HCT116 (cell line): Measurements from ENCODE around the gene EPHA8. TPM values are rescaled to one million over a fixed set of nuclear protein-coding genes. Genes with fewer than 3 reads are reported as not detected.

Experiments
- ATAC-seq: fragments of 200-7000 bp; cut with Tn5 transposase; 2 replicates; pipeline ENCODE4 v1.9.1; 2020; ENCODE audit warnings: mild to moderate bottlenecking, moderate library complexity
- BruUV-seq: library from RNA; stranded (reverse); fragments of 400-500 nt; replicated peaks from 2 replicates; lab custom pipeline; 2021; lab: Mats Ljungman, UMichigan
- CTCF ChIA-PET: fragments of 300-600 bp; sonication (Branson Sonifier 250); formaldehyde crosslinking; loops from one replicate; lab custom pipeline; 2021; ENCODE audit warnings: antibody characterized with exemption; lab: Charles Lee
- POLR2A ChIA-PET: fragments of 300-600, 350-600 bp; sonication (Branson Sonifier 250); formaldehyde crosslinking; loops from one replicate; lab custom pipeline; 2021; ENCODE audit warnings: antibody characterized with exemption; lab: Charles Lee
- RAD21 ChIA-PET, 2 experiments: fragments of 300-600 bp; sonication (Branson Sonifier 250); formaldehyde crosslinking; loops; one replicate each; lab custom pipeline; 2023; ENCODE audit warnings: low total read pairs in 2 of 2; ENCODE audit not compliant: uncharacterized antibody in 2 of 2, unreplicated experiment in 2 of 2, low non-redundant PET in 1 of 2; lab: Charles Lee
- DNase-seq: peaks from one replicate; pipeline ENCODE4 v3.0.0-alpha.2; 2010; ENCODE audit warnings: low read depth, low spot score
- H2AFZ ChIP-seq: fragments of 200-600 bp; shearing (Covaris generic), sonication (generic); 2 replicates; pipeline ENCODE4 v1.6.1; 2017; ENCODE audit warnings: low read depth, mixed run types, mixed read lengths, antibody characterized with exemption, low read length; ENCODE audit not compliant: poor library complexity, severe bottlenecking
- H3K27ac ChIP-seq: 2 replicates; pipeline ENCODE4 v1.5.1; 2012; ENCODE audit warnings: low read depth, low read length
- H3K27me3 ChIP-seq: fragments of 200-600 bp; sonication (generic); 2 replicates; pipeline ENCODE4 v1.6.1; 2016; ENCODE audit warnings: mixed run types, low read length, mixed read lengths; ENCODE audit not compliant: insufficient read depth
- H3K36me3 ChIP-seq, 2 experiments: fragments of 200-500 bp in 1 of 2; fragments of 200-600 bp in 1 of 2; sonication (Bioruptor generic) in 1 of 2; sonication (generic) in 1 of 2; 2 replicates each; pipeline versions ENCODE4 v1.5.1 to v1.6.1; 2014 to 2016; ENCODE audit warnings: low read length in 2 of 2, inconsistent platforms in 1 of 2, mixed read lengths in 1 of 2, mixed run types in 1 of 2; ENCODE audit not compliant: insufficient read depth in 2 of 2, control insufficient read depth in 1 of 2
- H3K4me1 ChIP-seq, 2 experiments: fragments of 200-600 bp in 1 of 2; sonication (generic) in 1 of 2; 2 replicates each; pipeline versions ENCODE4 v1.5.1 to v1.6.1; 2012 to 2017; ENCODE audit warnings: low read length in 2 of 2, inconsistent platforms in 1 of 2, mild to moderate bottlenecking in 1 of 2, mixed read lengths in 1 of 2, mixed run types in 1 of 2, moderate library complexity in 1 of 2; ENCODE audit not compliant: insufficient read depth in 2 of 2, control insufficient read depth in 1 of 2
- H3K4me2 ChIP-seq: fragments of 200-600 bp; sonication (generic); 2 replicates; pipeline ENCODE4 v1.6.1; 2017; ENCODE audit warnings: mixed run types, low read length, mixed read lengths
- H3K4me3 ChIP-seq, 2 experiments: fragments of 200-600 bp in 1 of 2; sonication (generic) in 1 of 2; replicated peaks in 1 of 2; 2 replicates each; pipeline ENCODE4 v1.5.1; 2011 to 2016; ENCODE audit warnings: low read length in 2 of 2, control low read depth in 1 of 2, low read depth in 1 of 2, mild to moderate bottlenecking in 1 of 2, mixed read lengths in 1 of 2, mixed run types in 1 of 2
- H3K79me2 ChIP-seq: fragments of 200-600 bp; sonication (generic); 2 replicates; pipeline ENCODE4 v1.6.1; 2017; ENCODE audit warnings: mild to moderate bottlenecking, mixed run types, low read length, moderate library complexity, mixed read lengths; ENCODE audit not compliant: insufficient read depth
- H3K9ac ChIP-seq: fragments of 200-600 bp; sonication (generic); 2 replicates; pipeline ENCODE4 v1.6.1; 2016; ENCODE audit warnings: low read length, mixed read lengths
- H3K9me2 ChIP-seq: fragments of 200-600 bp; sonication (generic), shearing (Covaris generic); 2 replicates; pipeline ENCODE4 v1.6.1; 2017; ENCODE audit warnings: mixed run types, mild to moderate bottlenecking, moderate library complexity; ENCODE audit not compliant: insufficient read depth
- H3K9me3 ChIP-seq, 2 experiments: fragments of 200-500 bp in 1 of 2; fragments of 200-600 bp in 1 of 2; sonication (Bioruptor generic) in 1 of 2; sonication (generic) in 1 of 2; 2 replicates each; pipeline ENCODE4 v1.6.1; 2014 to 2017; ENCODE audit warnings: low read length in 2 of 2, mixed read lengths in 2 of 2, inconsistent platforms in 1 of 2, low read depth in 1 of 2, mild to moderate bottlenecking in 1 of 2, mixed run types in 1 of 2, moderate library complexity in 1 of 2; ENCODE audit not compliant: control insufficient read depth in 1 of 2, insufficient read depth in 1 of 2
- H4K20me1 ChIP-seq: fragments of 200-600 bp; sonication (generic), shearing (Covaris generic); 2 replicates; pipeline ENCODE4 v1.6.1; 2017; ENCODE audit warnings: mixed run types, mild to moderate bottlenecking, moderate library complexity; ENCODE audit not compliant: insufficient read depth
- CBX3 ChIP-seq: IDR thresholded peaks from 2 replicates; pipeline ENCODE4 v1.6.1; 2012; ENCODE audit warnings: low read depth
- CTCF ChIP-seq, 3 experiments: fragments of 200-600 bp in 1 of 3; sonication (generic) in 1 of 3; IDR thresholded peaks in 2 of 3; conservative IDR thresholded peaks in 1 of 3; 2 replicates each; pipeline ENCODE4 v1.5.1; 2012 to 2017; ENCODE audit warnings: low read depth in 2 of 3, low read length in 2 of 3, antibody characterized with exemption in 1 of 3, borderline replicate concordance in 1 of 3, control low read depth in 1 of 3, mild to moderate bottlenecking in 1 of 3, mixed read lengths in 1 of 3, mixed run types in 1 of 3, moderate library complexity in 1 of 3; ENCODE audit not compliant: insufficient read depth in 1 of 3
- EGR1 ChIP-seq: IDR thresholded peaks from 2 replicates; pipeline ENCODE4 v1.6.1; 2012; ENCODE audit warnings: low read depth
- EZH2 ChIP-seq: fragments of 200-600 bp; sonication (generic); IDR thresholded peaks from 2 replicates; pipeline ENCODE4 v1.6.1; 2017; ENCODE audit warnings: antibody characterized with exemption, mixed run types
- FOSL1 ChIP-seq: IDR thresholded peaks from 2 replicates; pipeline ENCODE4 v1.6.1; 2012; ENCODE audit warnings: low read depth
- MAX ChIP-seq: IDR thresholded peaks from 2 replicates; pipeline ENCODE4 v1.6.1; 2012
- RAD21 ChIP-seq: IDR thresholded peaks from 2 replicates; pipeline ENCODE4 v1.6.1; 2012; ENCODE audit warnings: low read depth, mild to moderate bottlenecking
- SRF ChIP-seq: IDR thresholded peaks from 2 replicates; pipeline ENCODE4 v1.6.1; 2012; ENCODE audit warnings: low read depth
- ZFX ChIP-seq: fragments of 450-650 bp; IDR thresholded peaks from 2 replicates; pipeline ENCODE4 v1.6.1; 2017
- intact Hi-C: fragments of 100-400 bp; cut with micrococcal nuclease; formaldehyde crosslinking; loops from 2 replicates; pipeline ENCODE4 v1.10.0; 2022
- total RNA-seq: library from RNA; stranded (reverse); gene quantifications from one replicate; pipeline ENCODE4 v1.2.1, GENCODE V29; 2021; ENCODE audit not compliant: unreplicated experiment

EPHA8 gene
- total RNA-seq, 1 experiment from 2014 or later = 0.30 TPM

- Histone ChIP-seq H3K4me2 (no peak overlapping the region), H2AFZ (no peak overlapping the region), H3K27me3 (peaks cover 14% of the 10 kb centered on the region; the same call in 1 of the 2 replicates), H3K4me1 (no peaks in the 10 kb centered on the region), H3K9me3 (no peaks in the 10 kb centered on the region), H3K36me3 (no peaks in the 10 kb centered on the region), H4K20me1 (no peaks in the 10 kb centered on the region), H3K79me2 (no peaks in the 10 kb centered on the region), H3K4me3 (no peak overlapping the region), H3K27ac (no peak overlapping the region), H3K9me2 (no peaks in the 10 kb centered on the region), H3K9ac (no peak overlapping the region)
- ATAC-seq (0 out of 2 replicates have a peak, but pooled peaks have one; percentile 25), DNase-seq (no peak)
- TF ChIP-seq RAD21 = peak; percentile 15; the same call in 1 of the 2 replicates
- no peak for TF ChIP-seq SRF
- RAD21 ChIA-PET = no interaction called here
- intact Hi-C loops = no loop called here
- CTCF ChIA-PET = no interaction called here
- POLR2A ChIA-PET = no interaction called here
- BruUV-seq = no TSS peak
These were observed 20.4 kb upstream of the EPHA8 start for GRCh38 chr1:22542886-22543285.

GRCh38 chr1:22543679-22544078 is 19.6 kb upstream of the EPHA8 start:
- no peak overlapping the region for H3K27ac ChIP-seq
- H4K20me1 ChIP-seq = no peaks in the 10 kb centered on the region
- no peak overlapping the region for H3K4me3 ChIP-seq
- DNase-seq (no peak), ATAC-seq (no peak)
- no TSS peak for BruUV-seq
- ChIA-PET CTCF (no interaction called here), POLR2A (no interaction called here), RAD21 (no interaction called here)
- TF ChIP-seq RAD21 = no peak
- H2AFZ ChIP-seq = no peak overlapping the region
- H3K9me3 ChIP-seq = no peaks in the 10 kb centered on the region
- intact Hi-C loops = no loop called here
- H3K9ac ChIP-seq = no peak overlapping the region
- H3K4me1 ChIP-seq = no peaks in the 10 kb centered on the region
- H3K36me3 ChIP-seq = no peaks in the 10 kb centered on the region
- no peak overlapping the region for H3K4me2 ChIP-seq
- H3K79me2 ChIP-seq = no peaks in the 10 kb centered on the region
- H3K9me2 ChIP-seq = no peaks in the 10 kb centered on the region
- peaks cover 22% of the 10 kb centered on the region; the same call in 1 of the 2 replicates for H3K27me3 ChIP-seq

DNA sequence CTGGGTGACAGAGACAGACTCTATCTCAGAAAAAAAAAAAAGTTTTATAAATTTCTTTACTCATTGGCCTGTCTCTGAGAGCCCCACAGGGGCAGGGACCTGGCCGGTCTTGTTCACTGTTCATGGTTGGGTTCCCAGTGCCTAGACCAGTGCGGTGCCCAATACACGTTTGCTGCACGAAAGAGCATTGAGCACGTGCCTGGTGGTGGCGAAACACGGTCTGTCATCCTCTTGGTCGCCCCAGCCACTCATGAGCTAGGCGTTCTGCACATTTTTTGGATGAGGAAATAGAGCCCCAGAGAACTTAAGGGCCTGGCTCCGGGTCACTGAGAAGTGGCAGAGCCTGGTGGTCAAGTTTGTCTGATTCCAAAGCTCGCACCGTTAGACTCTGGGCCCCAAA is 18.7 kb upstream of the EPHA8 start:
- no peak overlapping the region for H3K4me3 ChIP-seq
- no peaks in the 10 kb centered on the region for H4K20me1 ChIP-seq
- CTCF ChIA-PET = no interaction called here
- POLR2A ChIA-PET = no interaction called here
- H3K27me3 ChIP-seq = peaks cover 22% of the 10 kb centered on the region; the same call in 1 of the 2 replicates
- H3K36me3 ChIP-seq = no peaks in the 10 kb centered on the region
- no peak overlapping the region for H3K4me2 ChIP-seq
- H3K9me2 ChIP-seq = no peaks in the 10 kb centered on the region
- H2AFZ ChIP-seq = no peak overlapping the region
- H3K9ac ChIP-seq = no peak overlapping the region
- no TSS peak for BruUV-seq
- RAD21 ChIA-PET = no interaction called here
- no peak overlapping the region for H3K27ac ChIP-seq
- ATAC-seq = no peak
- intact Hi-C loops = no loop called here
- no peaks in the 10 kb centered on the region for H3K9me3 ChIP-seq
- no peaks in the 10 kb centered on the region for H3K79me2 ChIP-seq
- DNase-seq = no peak
- no peaks in the 10 kb centered on the region for H3K4me1 ChIP-seq
- TF ChIP-seq RAD21 (no peak), SRF (no peak), EZH2 (no peak), ZFX (no peak), CBX3 (no peak), EGR1 (no peak), CTCF (IDR thresholded peaks at IDR 0.05 in 2 of 3, conservative IDR thresholded peaks at IDR 0.05 in 1 of 3; ENCODE audit: borderline replicate concordance in 1 of 3, insufficient read depth in 1 of 3, low read depth in 2 of 3, low read length in 2 of 3) (no peak), FOSL1 (no peak), MAX (no peak)
